Fibroblast of the aortic adventitia (primary cell): ENCODE data around the gene GPC5. TPM values are rescaled to one million over a fixed set of nuclear protein-coding genes. Genes with fewer than 3 reads are reported as not detected.

Experiments
- DNase-seq: peaks from one replicate; pipeline ENCODE4 v3.0.0-alpha.2; 2010; ENCODE audit warnings: low read depth
- H3K4me3 ChIP-seq: 2 replicates; pipeline ENCODE4 v1.5.1; 2011; ENCODE audit warnings: low read depth, mild to moderate bottlenecking, control low read depth, low read length, moderate library complexity
- CTCF ChIP-seq: IDR thresholded peaks from 2 replicates; pipeline ENCODE4 v1.5.1; 2011; ENCODE audit warnings: mild to moderate bottlenecking, low read length, control low read depth, inconsistent platforms; ENCODE audit not compliant: insufficient read depth
- total RNA-seq: library from RNA; depleted of rRNA; stranded (reverse); fragments of >200 nt; gene quantifications from 2 replicates; pipeline ENCODE4 v1.2.3, GENCODE V29; 2012; ENCODE audit warnings: low replicate concordance

GPC5 gene
- total RNA-seq, 1 donor = 0.18 TPM

- DNase-seq = no peak
- TF ChIP-seq CTCF = no peak
- no peak overlapping the region for H3K4me3 ChIP-seq
Observed at GRCh38 chr13:91825516-91825915, 427.1 kb downstream of the GPC5 start.

- no peak overlapping the region for H3K4me3 ChIP-seq
- no peak for DNase-seq
- no peak for TF ChIP-seq CTCF
Observed at GRCh38 chr13:91836553-91836952, 438.1 kb downstream of the GPC5 start.

GRCh38 chr13:91845612-91846011, 447.2 kb downstream of the GPC5 start:
- TF ChIP-seq CTCF = no peak
- no peak for DNase-seq

GRCh38 chr13:91863699-91864098, 465.3 kb downstream of the GPC5 start:
- DNase-seq = no peak
- no peak overlapping the region for H3K4me3 ChIP-seq
- TF ChIP-seq CTCF = no peak

More at GRCh38 chr13:91845612-91846011, 447.2 kb downstream of the GPC5 start:
- H3K4me3 ChIP-seq = no peak overlapping the region

GRCh38 chr13:91868351-91868750, 469.9 kb downstream of the GPC5 start:
- no peak overlapping the region for H3K4me3 ChIP-seq
- no peak for TF ChIP-seq CTCF
- DNase-seq = no peak

- H3K4me3 ChIP-seq = no peak overlapping the region
- no peak for DNase-seq
- TF ChIP-seq CTCF = no peak
Observed at GRCh38 chr13:91878491-91878890, 480.1 kb downstream of the GPC5 start.

- no peak overlapping the region for H3K4me3 ChIP-seq
- no peak for DNase-seq
- TF ChIP-seq CTCF = no peak
Observed at GRCh38 chr13:91879360-91879759, 480.9 kb downstream of the GPC5 start.
